Mammary epithelial cell (primary cell): Measurements from ENCODE around the gene SCCPDH.

ENCODE experiments used
- CTCF ChIP-seq, 2 donors: IDR thresholded peaks in 1 of 2; conservative IDR thresholded peaks in 1 of 2; 2 replicates each; pipeline ENCODE4 v1.5.1; 2011 to 2012; ENCODE audit warnings: inconsistent platforms in 2 of 2, low read length in 2 of 2, mild to moderate bottlenecking in 2 of 2, control low read depth in 1 of 2, low read depth in 1 of 2; ENCODE audit not compliant: insufficient read depth in 1 of 2; ENCODE audit errors: extremely low read depth in 1 of 2
- EZH2 ChIP-seq: IDR thresholded peaks from 2 replicates; pipeline ENCODE4 v1.6.1; 2012; ENCODE audit warnings: low read length, inconsistent platforms, borderline replicate concordance

DNA sequence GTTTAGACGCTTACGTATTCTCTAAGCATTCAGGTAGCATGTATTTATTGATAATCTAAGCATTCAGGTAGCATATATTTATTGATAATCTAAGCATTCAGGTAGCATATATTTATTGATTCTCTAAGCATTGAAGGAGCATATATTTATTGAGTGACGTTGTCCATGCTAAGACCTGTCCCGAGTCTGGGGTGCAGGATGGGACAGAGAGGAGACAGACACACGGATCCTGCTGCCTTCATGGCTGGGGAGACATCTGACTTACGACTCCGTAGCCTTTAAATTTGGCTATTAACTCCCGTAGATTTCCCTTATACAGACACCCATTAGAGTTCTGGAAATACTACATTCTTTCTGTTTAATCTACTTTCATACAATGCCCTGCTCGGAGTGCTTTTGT, 982 bp downstream of the SCCPDH start:
- no peak for TF ChIP-seq CTCF (conservative IDR thresholded peaks at IDR 0.05 in 1 of 2, IDR thresholded peaks at IDR 0.05 in 1 of 2; ENCODE audit: extremely low read depth in 1 of 2, insufficient read depth in 1 of 2, low read depth in 1 of 2, low read length in 2 of 2)
- no peak for TF ChIP-seq EZH2
